HG02840 (cell line): ENCODE data around the gene WARS2.

Experiments
- ATAC-seq: cut with Tn5 transposase; IDR thresholded peaks from one replicate; pipeline ENCODE4 v1.9.1; 2021; ENCODE audit warnings: mild to moderate bottlenecking, moderate library complexity, moderate number of reproducible peaks; ENCODE audit not compliant: unreplicated experiment, low FRiP score

Gene WARS2

DNA sequence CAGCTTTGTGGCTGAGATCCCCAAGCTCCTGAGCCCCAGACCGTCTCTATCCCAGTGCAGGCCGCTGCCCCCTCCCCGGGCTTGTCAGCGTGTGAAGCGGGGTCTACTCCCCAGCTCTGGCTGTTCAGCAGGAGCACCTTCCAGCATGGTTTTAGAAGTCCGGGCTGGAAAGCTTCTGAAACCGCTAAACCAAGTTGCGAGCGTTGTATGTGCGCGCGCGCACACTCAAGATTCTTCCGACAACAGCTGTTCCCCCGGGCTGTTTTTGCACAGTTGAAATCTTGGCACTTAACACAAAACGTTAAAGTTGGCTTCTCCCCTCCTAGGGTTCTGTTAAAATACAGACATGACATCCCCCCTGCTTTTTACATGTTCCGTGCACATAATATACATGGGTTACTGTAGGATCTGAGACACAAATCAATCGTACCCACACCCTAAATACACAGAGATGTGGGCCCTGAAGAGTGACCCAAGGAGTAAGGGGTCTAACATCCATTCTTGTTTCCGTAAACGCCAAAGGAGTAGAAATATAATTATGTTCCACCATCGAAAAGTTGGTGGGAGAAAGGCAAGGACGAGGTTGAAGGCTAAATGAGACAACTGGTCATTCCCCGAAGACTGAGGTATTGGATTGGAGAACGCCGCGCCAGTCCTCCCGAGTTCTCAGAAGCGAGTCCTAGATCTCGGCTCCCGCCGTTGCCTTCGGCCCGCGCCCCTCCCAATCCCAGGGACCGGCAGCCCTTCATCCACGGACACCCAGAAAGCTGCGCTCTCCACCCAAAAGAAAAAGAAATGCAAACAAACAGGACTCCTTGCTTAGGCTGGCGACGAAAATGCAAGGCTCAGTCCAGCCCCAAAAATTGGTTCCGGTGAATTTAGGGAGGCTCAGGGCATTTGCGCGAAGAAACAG lies 153.6 kb downstream of the WARS2 start:
- ATAC-seq = no peak

DNA sequence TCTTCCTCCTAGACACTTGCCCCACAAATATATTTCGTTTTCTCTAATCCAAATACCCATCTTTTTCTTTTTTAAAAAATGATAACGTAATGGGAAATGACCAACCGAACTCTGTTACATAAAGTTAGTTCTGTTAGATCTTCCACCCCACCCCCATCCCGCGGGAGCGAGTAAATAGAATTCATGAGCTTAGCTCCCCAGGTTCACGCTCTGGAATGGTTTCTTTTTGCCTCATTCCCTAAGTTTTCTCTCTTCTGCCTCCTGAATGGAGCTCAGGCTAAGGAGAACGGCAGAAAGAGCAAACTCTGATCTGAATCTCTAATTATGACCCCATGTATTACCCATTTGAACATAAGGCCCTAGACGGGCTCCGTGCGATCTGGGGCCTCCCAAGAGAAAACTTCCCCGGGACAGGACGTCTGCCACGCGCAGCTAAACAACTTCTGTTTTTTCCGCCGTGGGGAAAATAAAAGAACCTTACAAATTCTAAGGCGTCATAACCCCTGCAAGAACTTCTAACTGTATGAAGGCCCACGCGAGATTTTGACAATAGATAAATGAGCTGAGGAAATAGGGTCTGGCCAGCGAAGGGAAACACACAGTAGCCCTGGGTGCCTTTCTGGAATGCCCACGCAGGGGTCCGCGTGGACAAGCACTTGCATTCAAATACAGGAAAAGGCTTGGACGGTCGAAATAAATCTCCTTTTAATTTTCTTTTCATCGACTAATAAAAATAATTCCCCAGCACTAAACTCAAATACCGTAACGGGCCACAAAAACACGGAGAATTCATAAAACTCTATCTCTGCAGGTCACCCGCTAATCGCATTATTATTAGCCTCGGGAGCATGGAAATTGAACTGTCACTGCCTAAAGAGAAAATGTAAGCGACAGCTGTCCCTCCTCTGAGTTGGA lies 154.6 kb downstream of the WARS2 start:
- no peak for ATAC-seq

DNA sequence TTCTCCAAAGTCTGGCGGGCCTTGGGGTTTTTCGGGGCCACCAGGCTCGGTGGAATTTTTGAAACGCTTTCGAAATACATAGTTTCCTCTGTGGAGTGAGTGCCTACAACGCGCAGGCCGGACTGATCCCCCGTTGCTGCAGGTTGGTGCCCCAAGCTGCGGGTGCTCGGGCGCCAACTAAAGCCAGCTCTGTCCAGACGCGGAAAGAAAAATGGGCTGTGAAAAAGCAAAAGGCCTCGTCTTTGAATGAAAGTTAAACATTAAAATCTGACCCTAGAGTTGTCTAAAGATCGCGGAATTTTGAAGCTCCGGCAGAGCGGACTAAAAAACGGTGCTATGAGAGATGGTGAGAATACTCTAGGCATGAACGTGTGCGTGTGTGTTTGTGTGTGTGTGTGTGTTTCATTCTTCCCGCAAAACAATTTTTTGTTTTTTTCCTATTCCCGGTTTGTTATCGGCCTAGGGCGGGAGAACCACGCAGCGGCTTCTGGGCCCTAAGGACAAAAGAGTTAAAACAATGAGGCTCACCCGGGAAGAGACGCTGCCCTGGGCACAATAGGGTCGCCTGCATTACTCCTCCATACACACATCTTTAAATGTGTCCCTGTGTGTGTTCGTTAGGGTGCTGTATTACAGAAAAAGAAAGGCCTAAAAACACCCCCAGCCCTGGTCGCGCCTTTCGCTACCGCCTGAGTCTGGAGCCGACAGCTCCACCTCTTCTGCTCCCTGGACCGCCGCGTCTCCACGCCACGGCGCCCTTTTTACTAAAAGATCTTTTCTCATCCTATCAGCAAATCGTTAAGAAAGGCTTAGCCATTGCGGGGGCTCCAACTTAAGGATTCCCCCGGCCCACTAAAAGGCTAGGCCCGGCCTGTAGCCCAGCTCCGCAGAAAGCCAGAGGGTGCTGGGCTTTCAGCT lies 155.5 kb downstream of the WARS2 start:
- ATAC-seq = no peak

DNA sequence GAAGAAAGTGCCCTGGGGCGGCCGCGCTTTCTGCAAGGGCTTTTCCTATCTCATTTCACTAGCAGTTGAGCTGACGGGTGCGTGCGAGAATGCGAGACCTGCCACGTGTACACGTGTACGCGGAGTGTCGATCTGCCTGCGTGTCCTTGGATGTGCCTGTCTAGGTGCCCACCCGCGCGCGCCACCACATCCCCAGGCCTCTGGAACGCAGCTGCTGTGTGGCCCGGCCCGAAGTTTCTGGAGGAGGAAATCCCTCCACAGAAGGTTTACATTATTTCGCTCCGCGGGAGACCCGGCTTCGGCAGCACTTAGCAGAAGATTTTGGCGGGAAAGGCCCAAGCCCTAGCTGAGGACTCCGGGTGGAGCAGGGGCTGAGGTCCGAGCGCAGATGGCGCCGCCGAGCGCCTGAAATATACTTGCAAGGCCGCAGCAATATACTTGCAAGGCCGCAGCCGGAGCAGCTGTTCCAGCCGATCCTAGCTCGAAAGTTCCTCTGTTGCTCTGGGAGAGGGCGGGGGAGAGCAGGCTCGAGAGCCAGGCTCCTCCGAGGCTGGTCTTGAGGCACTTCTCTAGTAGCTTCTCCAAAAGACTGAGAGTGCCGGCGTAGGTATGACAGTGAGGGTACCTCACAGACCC lies 156.2 kb downstream of the WARS2 start:
- ATAC-seq = no peak

DNA sequence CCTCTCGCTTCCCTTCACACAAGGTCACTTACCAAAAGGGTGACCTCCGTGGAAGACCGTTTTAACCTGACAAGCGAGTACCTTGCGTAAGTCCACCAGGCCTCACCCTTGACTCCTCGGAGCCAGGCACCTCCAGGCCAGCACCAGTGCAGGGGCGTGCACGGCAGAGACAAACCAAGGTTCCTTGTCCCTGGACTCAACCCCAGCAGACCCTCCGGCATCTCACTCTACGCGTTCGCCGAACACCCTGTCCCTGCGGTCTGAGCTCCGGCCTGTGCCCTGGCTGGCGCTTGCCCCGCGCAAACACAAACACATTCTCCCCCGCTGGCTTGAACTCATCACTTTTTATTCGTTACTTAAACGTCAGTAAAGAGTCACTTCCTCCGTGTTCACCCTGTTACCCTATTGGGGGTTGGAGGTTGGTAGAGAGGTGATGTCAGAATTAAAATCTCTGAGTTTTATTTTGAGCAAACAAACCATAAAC lies 156.9 kb downstream of the WARS2 start:
- ATAC-seq = no peak

DNA sequence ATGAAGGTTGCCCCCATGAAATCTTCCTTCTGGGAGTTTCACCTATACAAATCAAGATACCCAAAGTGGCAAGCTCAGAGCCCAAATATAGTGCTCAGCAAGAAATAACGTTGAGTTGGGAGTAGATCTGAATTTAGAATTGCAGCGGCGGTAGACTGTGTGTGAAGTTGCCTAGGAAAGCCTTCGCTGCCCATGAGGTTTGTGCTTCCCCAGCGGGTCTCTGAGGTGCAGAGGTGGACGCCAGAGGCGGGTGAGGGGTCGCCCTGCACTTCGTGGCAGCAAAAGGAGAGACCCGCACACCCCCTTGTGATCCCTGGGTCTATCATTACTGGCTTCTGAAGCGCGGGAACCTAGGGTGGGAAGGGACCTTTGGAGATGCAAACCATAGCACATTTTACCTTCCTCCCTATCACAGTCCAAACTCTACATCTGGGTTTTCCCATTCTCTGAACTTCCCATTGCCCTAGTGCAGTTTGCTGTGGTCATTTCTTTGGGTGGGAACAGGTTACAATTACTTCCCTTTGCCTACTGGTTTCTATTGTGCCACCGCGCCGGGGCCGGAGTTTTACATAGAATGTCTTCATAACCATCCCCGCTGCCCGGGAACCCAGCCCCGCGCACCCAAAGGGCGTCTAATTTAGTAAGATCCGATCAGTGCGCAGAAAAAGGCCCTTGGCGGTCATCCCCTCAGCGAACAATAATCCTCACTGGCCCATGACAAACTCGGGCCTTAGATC lies 157.5 kb downstream of the WARS2 start:
- no peak for ATAC-seq

DNA sequence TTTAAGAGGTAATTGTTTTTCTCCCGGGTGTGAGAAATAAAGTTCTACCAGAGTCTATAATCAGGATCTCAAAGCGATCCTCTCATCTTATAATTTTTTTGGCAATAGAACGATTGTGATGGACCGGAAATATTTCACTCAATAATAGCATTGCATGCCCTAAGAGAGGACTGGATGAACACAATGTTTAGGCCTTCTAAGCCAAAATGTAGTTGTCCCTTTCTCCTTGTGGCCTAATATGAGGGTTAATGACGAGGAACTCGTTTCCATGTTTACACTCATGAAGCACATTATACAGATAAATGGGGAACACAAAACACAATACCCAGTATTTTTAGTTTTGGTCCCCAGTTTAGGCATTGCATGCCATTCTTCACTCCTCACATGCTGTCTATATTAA lies 158.2 kb downstream of the WARS2 start:
- ATAC-seq = no peak

DNA sequence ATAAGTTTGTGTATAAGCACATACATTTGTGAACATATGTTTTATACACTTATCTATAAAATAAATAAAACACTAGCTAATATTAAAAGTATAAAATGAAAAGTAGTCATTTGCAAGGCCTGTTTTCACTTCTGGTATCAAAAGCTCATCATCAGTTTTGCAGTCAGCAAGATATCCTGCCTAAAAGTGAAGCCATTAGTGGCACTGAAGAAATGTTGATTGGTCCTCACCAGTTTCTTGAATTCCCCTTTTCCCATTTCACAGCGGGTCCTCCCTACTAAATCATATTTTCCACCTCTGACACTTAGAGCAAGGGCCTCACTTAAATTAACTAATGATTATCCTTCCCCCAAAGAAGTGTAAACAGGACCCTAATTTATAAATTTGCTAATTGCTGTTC lies 159.0 kb downstream of the WARS2 start:
- no peak for ATAC-seq
